H1 (cell line): Measurements from ENCODE around the gene CDK4. TPM values are rescaled to one million over a fixed set of nuclear protein-coding genes. Genes with fewer than 3 reads are reported as not detected.

Experiments used
- CTCF ChIA-PET: fragments of 300-600 bp; sonication (Branson Sonifier 250); formaldehyde crosslinking; loops from one replicate; lab custom pipeline; 2021; ENCODE audit not compliant: partially characterized antibody; lab: Charles Lee
- POLR2A ChIA-PET: fragments of 300-600 bp; sonication (Branson Sonifier 250); formaldehyde crosslinking; loops from one replicate; lab custom pipeline; 2021; ENCODE audit warnings: inconsistent platforms; ENCODE audit not compliant: partially characterized antibody; lab: Charles Lee
- DNase-seq, 2 experiments: peaks; one replicate each; pipeline versions ENCODE4 v3.0.0 to v3.0.0-alpha.2; 2010 to 2022; ENCODE audit warnings: low spot score in 2 of 2, low read depth in 1 of 2, mixed read lengths in 1 of 2
- FAIRE-seq: peaks from 2 replicates; lab custom pipeline; 2011; peaks lifted over from hg19 to GRCh38; lab: Jason Lieb, UNC
- H2AFZ ChIP-seq: 2 replicates; pipeline ENCODE4 v1.8.1; 2012; ENCODE audit warnings: low read length, inconsistent platforms
- H2AK5ac ChIP-seq: 2 replicates; pipeline ENCODE4 v1.6.1; 2013; ENCODE audit warnings: low read depth, low read length
- H2BK120ac ChIP-seq: replicated peaks from 2 replicates; pipeline ENCODE3; 2013; ENCODE audit warnings: low read depth, low read length, inconsistent platforms
- H2BK12ac ChIP-seq: 2 replicates; pipeline ENCODE4 v1.6.1; 2013; ENCODE audit warnings: low read depth, low read length
- H2BK15ac ChIP-seq: 2 replicates; pipeline ENCODE4 v1.6.1; 2013; ENCODE audit warnings: low read length
- H2BK20ac ChIP-seq: 2 replicates; pipeline ENCODE4 v1.6.1; 2013; ENCODE audit warnings: low read length
- H2BK5ac ChIP-seq: 2 replicates; pipeline ENCODE4 v1.6.1; 2013; ENCODE audit warnings: low read depth, low read length
- H3K14ac ChIP-seq: 2 replicates; pipeline ENCODE4 v1.6.1; 2013; ENCODE audit warnings: inconsistent platforms; ENCODE audit not compliant: insufficient read length
- H3K18ac ChIP-seq: 2 replicates; pipeline ENCODE4 v1.6.1; 2013; ENCODE audit warnings: low read length; ENCODE audit errors: extremely low read depth
- H3K23ac ChIP-seq: 2 replicates; pipeline ENCODE4 v1.6.1; 2013; ENCODE audit warnings: inconsistent platforms; ENCODE audit not compliant: insufficient read length
- H3K23me2 ChIP-seq: 2 replicates; pipeline ENCODE4 v1.6.1; 2013; ENCODE audit warnings: low read depth, low read length
- H3K27ac ChIP-seq: 2 replicates; pipeline ENCODE4 v1.6.1; 2011; ENCODE audit warnings: low read depth, low read length, inconsistent platforms
- H3K27me3 ChIP-seq, 4 experiments: replicated peaks in 1 of 4; 1 replicate in 1 of 4; 2 replicates in 3 of 4; pipeline versions ENCODE4 v1.6.1 to v1.8.1; 2011 to 2013; ENCODE audit warnings: low read length in 3 of 4, mild to moderate bottlenecking in 3 of 4, inconsistent platforms in 2 of 4, mixed read lengths in 2 of 4, moderate library complexity in 1 of 4; ENCODE audit not compliant: control insufficient read depth in 3 of 4, insufficient read depth in 3 of 4; ENCODE audit errors: extremely low read depth in 1 of 4
- H3K36me3 ChIP-seq, 4 experiments: 2 replicates each; pipeline versions ENCODE4 v1.6.1 to v1.8.1; 2011 to 2013; ENCODE audit warnings: mild to moderate bottlenecking in 4 of 4, low read length in 3 of 4, moderate library complexity in 2 of 4, control low read depth in 1 of 4, inconsistent platforms in 1 of 4; ENCODE audit not compliant: insufficient read depth in 4 of 4, control insufficient read depth in 2 of 4
- H3K4ac ChIP-seq: replicated peaks from 2 replicates; pipeline ENCODE3; 2013; ENCODE audit warnings: low read length, low read depth, mixed read lengths, inconsistent platforms; ENCODE audit not compliant: insufficient read length
- H3K4me1 ChIP-seq, 4 experiments: replicated peaks in 1 of 4; 1 replicate in 1 of 4; 2 replicates in 3 of 4; pipeline versions ENCODE4 v1.6.1 to v1.8.1; 2011 to 2013; ENCODE audit warnings: low read length in 3 of 4, inconsistent platforms in 2 of 4, mixed read lengths in 1 of 4; ENCODE audit not compliant: insufficient read depth in 4 of 4, control insufficient read depth in 3 of 4
- H3K4me2 ChIP-seq, 2 experiments: 2 replicates each; pipeline versions ENCODE4 v1.6.1 to v1.8.1; 2011 to 2013; ENCODE audit warnings: low read depth in 2 of 2, low read length in 2 of 2, control low read depth in 1 of 2, inconsistent platforms in 1 of 2, mild to moderate bottlenecking in 1 of 2; ENCODE audit not compliant: insufficient read depth in 1 of 2
- H3K4me3 ChIP-seq, 4 experiments: fragments of 200-600, 300-600 bp in 1 of 4; sonication (generic), shearing (Covaris generic), sonication (Bioruptor Twin) in 1 of 4; 2 replicates each; pipeline versions ENCODE4 v1.5.1 to v1.8.1; 2011 to 2016; ENCODE audit warnings: low read length in 4 of 4, low read depth in 3 of 4, control low read depth in 2 of 4, inconsistent platforms in 2 of 4, mild to moderate bottlenecking in 2 of 4, mixed read lengths in 1 of 4, moderate library complexity in 1 of 4; ENCODE audit not compliant: insufficient read depth in 2 of 4; ENCODE audit errors: extremely low read depth in 1 of 4
- H3K56ac ChIP-seq: replicated peaks from 2 replicates; pipeline ENCODE3; 2013; ENCODE audit warnings: low read depth, mild to moderate bottlenecking, mixed read lengths, low read length, inconsistent platforms; ENCODE audit not compliant: insufficient read length
- H3K79me1 ChIP-seq: 2 replicates; pipeline ENCODE4 v1.6.1; 2013; ENCODE audit warnings: low read depth, low read length, control low read depth
- H3K79me2 ChIP-seq, 2 experiments: 2 replicates each; pipeline versions ENCODE4 v1.6.1 to v1.8.1; 2012 to 2013; ENCODE audit warnings: low read length in 2 of 2, mild to moderate bottlenecking in 2 of 2, inconsistent platforms in 1 of 2; ENCODE audit not compliant: insufficient read depth in 2 of 2, control insufficient read depth in 1 of 2
- H3K9ac ChIP-seq, 4 experiments: replicated peaks in 1 of 4; 1 replicate in 1 of 4; 2 replicates in 3 of 4; pipeline versions ENCODE4 v1.6.1 to v1.8.1; 2011 to 2013; ENCODE audit warnings: low read depth in 3 of 4, low read length in 3 of 4, control low read depth in 2 of 4, mild to moderate bottlenecking in 2 of 4, moderate library complexity in 2 of 4, inconsistent platforms in 1 of 4; ENCODE audit errors: extremely low read depth in 1 of 4
- H3K9me3 ChIP-seq, 2 experiments: 2 replicates each; pipeline versions ENCODE4 v1.6.1 to v1.8.1; 2012 to 2013; ENCODE audit warnings: mild to moderate bottlenecking in 2 of 2, moderate library complexity in 2 of 2, control low read depth in 1 of 2, inconsistent platforms in 1 of 2, low read depth in 1 of 2, low read length in 1 of 2, mixed read lengths in 1 of 2; ENCODE audit not compliant: insufficient read depth in 2 of 2
- H4K20me1 ChIP-seq, 2 experiments: replicated peaks in 1 of 2; 2 replicates each; pipeline versions ENCODE3 to v1.8.1; 2011 to 2013; ENCODE audit warnings: inconsistent platforms in 2 of 2, low read length in 2 of 2, mild to moderate bottlenecking in 1 of 2; ENCODE audit not compliant: insufficient read depth in 2 of 2, control insufficient read depth in 1 of 2
- H4K5ac ChIP-seq: 2 replicates; pipeline ENCODE4 v1.6.1; 2013; ENCODE audit warnings: low read length, low read depth, mixed read lengths, inconsistent platforms; ENCODE audit not compliant: insufficient read length
- H4K8ac ChIP-seq: 2 replicates; pipeline ENCODE4 v1.8.0; 2013; ENCODE audit warnings: mild to moderate bottlenecking, moderate library complexity, low read length, inconsistent platforms; ENCODE audit not compliant: insufficient read depth; ENCODE audit errors: extremely low read depth
- H4K91ac ChIP-seq: replicated peaks from 2 replicates; pipeline ENCODE3; 2013; ENCODE audit warnings: low read length, mixed read lengths, inconsistent platforms; ENCODE audit not compliant: insufficient read length
- BCL11A ChIP-seq, 2 experiments: IDR thresholded peaks; one replicate each; pipeline ENCODE4 v1.6.1; 2011; ENCODE audit warnings: low read depth in 2 of 2, low read length in 2 of 2, mild to moderate bottlenecking in 2 of 2
- BRCA1 ChIP-seq: IDR thresholded peaks from 2 replicates; pipeline ENCODE4 v1.6.1; 2012; ENCODE audit warnings: low read depth, low read length, improper control_type of control experiment
- EP300 ChIP-seq, 2 experiments: IDR thresholded peaks; 1 replicate in 1 of 2; 2 replicates in 1 of 2; pipeline ENCODE4 v1.6.1; 2011 to 2012; ENCODE audit warnings: low read depth in 2 of 2, low read length in 2 of 2, mild to moderate bottlenecking in 2 of 2, borderline replicate concordance in 1 of 2, inconsistent platforms in 1 of 2, moderate library complexity in 1 of 2
- MAFK ChIP-seq: IDR thresholded peaks from 2 replicates; pipeline ENCODE4 v1.6.1; 2012; ENCODE audit warnings: low read depth, mild to moderate bottlenecking, improper control_type of control experiment, low read length
- POU5F1 ChIP-seq: IDR thresholded peaks from 2 replicates; pipeline ENCODE4 v1.6.1; 2011; ENCODE audit warnings: low read depth, mild to moderate bottlenecking, low read length, moderate library complexity
- RBBP5 ChIP-seq: IDR thresholded peaks from 2 replicates; pipeline ENCODE4 v1.7.1; 2012; ENCODE audit warnings: low read depth, mild to moderate bottlenecking, inconsistent platforms, low read length, moderate library complexity, borderline replicate concordance
- SP4 ChIP-seq: IDR thresholded peaks from 2 replicates; pipeline ENCODE4 v1.6.1; 2012; ENCODE audit warnings: low read length, inconsistent platforms
- SUZ12 ChIP-seq: fragments of 200-600 bp; sonication (generic); IDR thresholded peaks from 2 replicates; pipeline ENCODE4 v1.6.1; 2012; ENCODE audit warnings: mild to moderate bottlenecking, inconsistent platforms, low read length, moderate library complexity, mixed read lengths
- WGBS, 2 experiments: shearing (Covaris generic) in 1 of 2; methylation state at CpG; one replicate each; pipeline versions ENCODE4 v1.1.6 to v1.1.7; 2013 to 2015; ENCODE audit warnings: low lambda C conversion rate in 2 of 2, mixed read lengths in 2 of 2, inconsistent platforms in 1 of 2, low coverage in 1 of 2, missing lambda C conversion rate in 1 of 2; ENCODE audit not compliant: insufficient replicate concordance in 2 of 2, insufficient coverage in 1 of 2, insufficient read length in 1 of 2; ENCODE audit errors: extremely low coverage in 1 of 2, missing lambda C conversion rate in 1 of 2; 5-methylcytosine and 5-hydroxymethylcytosine counted together
- polyA plus RNA-seq, 7 experiments: library from polyadenylated mRNA; depleted of rRNA in 3 of 7; stranded (reverse) in 5 of 7; unstranded in 2 of 7; fragments of >200 nt in 5 of 7; fragments of 200-250 nt in 2 of 7; gene quantifications; 1 replicate in 5 of 7; 2 replicates in 1 of 7; 4 replicates in 1 of 7; pipeline versions ENCODE4 v1.2.1 to v1.2.3, GENCODE V29; 2011 to 2013; ENCODE audit warnings: missing spikeins in 2 of 7, mixed read lengths in 2 of 7
- total RNA-seq: library from RNA; stranded (reverse); fragmentation: NEBNext Ultra II Directional; extraction: Animal tissue kit (Norgen Biotek cat#: 25700); gene quantifications from 2 replicates; pipeline ENCODE4 v1.2.1, GENCODE V29; 2021
- TF ChIP-seq, protein P1 (sequence below): IDR thresholded peaks from 2 replicates; pipeline ENCODE4 v1.6.1; 2011; ENCODE audit warnings: low read length, improper control_type of control experiment

Gene CDK4
- total and polyA plus RNA-seq, 2 of the 8 experiments (the other 6 are each of a cell fraction or from before 2014, with no cell fraction given), result 174 to 368 TPM

DNA sequence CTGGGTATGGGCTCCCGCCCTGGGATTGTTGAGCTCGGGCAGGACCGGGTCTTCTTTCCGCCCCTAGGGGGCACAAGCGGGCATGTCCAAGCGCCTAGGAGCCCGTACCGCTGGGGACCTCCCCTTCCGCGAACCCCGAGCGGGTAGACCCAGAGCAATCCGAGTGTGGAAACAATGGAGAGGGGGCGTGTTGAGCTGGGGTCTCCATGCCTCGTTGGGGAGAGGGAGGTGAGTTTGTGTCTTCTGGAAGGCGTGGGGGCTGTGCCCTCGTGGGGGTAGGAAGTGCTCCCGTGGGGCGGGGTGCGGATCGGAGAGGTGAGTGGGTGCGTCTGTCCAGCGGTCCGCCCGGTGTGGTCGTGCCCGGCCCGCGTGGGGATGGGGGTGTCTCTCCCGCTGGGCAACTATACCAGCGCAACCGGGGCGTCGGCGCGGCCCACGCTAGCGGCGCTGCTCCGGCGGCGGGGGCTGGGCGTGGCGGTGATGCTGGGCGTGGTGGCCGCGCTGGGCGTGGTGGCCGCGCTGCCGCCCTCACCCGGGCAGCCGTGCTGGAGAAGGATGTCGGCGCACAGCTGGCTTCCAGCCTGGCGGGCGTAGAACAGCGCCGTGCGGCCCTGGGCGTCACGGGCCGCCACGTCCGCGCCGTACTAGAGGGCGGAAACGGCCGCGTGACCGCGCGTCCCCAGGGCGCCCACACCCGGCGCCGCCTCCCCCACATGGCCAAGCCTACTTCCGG, 25.8 kb downstream of the CDK4 start:
- peaks cover 2 to 7% of the 10 kb centered on the region in 2 experiments for H4K20me1 ChIP-seq
- H3K79me2 ChIP-seq, result no peaks in the 10 kb centered on the region
- CTCF ChIA-PET, result interaction anchor here (0.6 to 11.7 kb wide), 33 partner anchors 10 to 654 kb away, joined by 3 to 149 read pairs (median 4); partner anchors contain the start of genes AGAP2, B4GALNT1, OS9 and TSPAN31
- peaks cover 12% of the 10 kb centered on the region; the same call in 1 of the 2 replicates for H3K23me2 ChIP-seq
- H3K4me1 ChIP-seq, result peaks cover 0 to 20% (median 13%) of the 10 kb centered on the region in 4 experiments; a peak in 5 of 7 replicates
- no peak overlapping the region for H4K5ac ChIP-seq
- no peak overlapping the region; the same call in 1 of the 2 replicates for H2BK5ac ChIP-seq
- H2BK120ac ChIP-seq, result no peak overlapping the region
- no peak overlapping the region for H3K27ac ChIP-seq
- H3K36me3 ChIP-seq, result no peaks in the 10 kb centered on the region
- H2BK12ac ChIP-seq, result peak overlapping the region; percentile 75; the same call in 1 of the 2 replicates
- POLR2A ChIA-PET, result interaction anchor here (0.5 to 7.4 kb wide), 11 partner anchors 11 to 152 kb away, joined by 3 to 59 read pairs (median 4); partner anchors contain the start of genes AGAP2, B4GALNT1 and TSPAN31
- no peak overlapping the region for H3K18ac ChIP-seq
- no peak overlapping the region for H4K8ac ChIP-seq
- no peaks in the 10 kb centered on the region for H3K79me1 ChIP-seq
- H3K14ac ChIP-seq, result no peak overlapping the region
- H3K4me3 ChIP-seq, result peak overlapping the region; percentile 51 to 82 (median 65)
- H3K23ac ChIP-seq, result no peak overlapping the region
- H3K4ac ChIP-seq, result no peak overlapping the region
- peaks cover 19 to 70% (median 50%) of the 10 kb centered on the region in 4 experiments for H3K27me3 ChIP-seq
- FAIRE-seq (no peak), DNase-seq (peak; percentile 65 to 95)
- H3K9ac ChIP-seq, result no peak overlapping the region
- 4% methylated on average over 73 of the region's 79 CpGs; no CpG with 5 or more reads in 1 of the 2 experiments for WGBS, 2 experiments
- no peak overlapping the region for H2BK20ac ChIP-seq
- H3K9me3 ChIP-seq, result no peaks in the 10 kb centered on the region
- no peak overlapping the region for H2AK5ac ChIP-seq
- H3K4me2 ChIP-seq, result peak overlapping the region; percentile 52 to 95
- peak overlapping the region; percentile 63 for H4K91ac ChIP-seq
- no peak overlapping the region for H2AFZ ChIP-seq
- H2BK15ac ChIP-seq, result no peak overlapping the region
- H3K56ac ChIP-seq, result no peak overlapping the region
- TF ChIP-seq EP300 (IDR thresholded peaks at IDR 0.05; ENCODE audit: borderline replicate concordance in 1 of 2, low read depth in 2 of 2, low read length in 2 of 2) (no peak), POU5F1 (no peak), BCL11A (IDR thresholded peaks at IDR 0.05; ENCODE audit: low read depth in 2 of 2, low read length in 2 of 2) (no peak), SUZ12 (no peak), RBBP5 (no peak), MAFK (no peak), BRCA1 (no peak), SP4 (no peak)
- TF ChIP-seq, protein P1, sequence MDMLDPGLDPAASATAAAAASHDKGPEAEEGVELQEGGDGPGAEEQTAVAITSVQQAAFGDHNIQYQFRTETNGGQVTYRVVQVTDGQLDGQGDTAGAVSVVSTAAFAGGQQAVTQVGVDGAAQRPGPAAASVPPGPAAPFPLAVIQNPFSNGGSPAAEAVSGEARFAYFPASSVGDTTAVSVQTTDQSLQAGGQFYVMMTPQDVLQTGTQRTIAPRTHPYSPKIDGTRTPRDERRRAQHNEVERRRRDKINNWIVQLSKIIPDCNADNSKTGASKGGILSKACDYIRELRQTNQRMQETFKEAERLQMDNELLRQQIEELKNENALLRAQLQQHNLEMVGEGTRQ, result no peak
